Astrocyte of the hippocampus (primary cell): Measurements from ENCODE around the gene PRSS3.
"Not testable (repeated sequence)": the region's sequence is repeated elsewhere in the genome, so short reads cannot be mapped to it uniquely, and the experiment has no call there.

Experiments used
- DNase-seq: peaks from one replicate; pipeline ENCODE4 v3.0.0; 2011; ENCODE audit warnings: low read depth, low spot score

Gene PRSS3

DNA sequence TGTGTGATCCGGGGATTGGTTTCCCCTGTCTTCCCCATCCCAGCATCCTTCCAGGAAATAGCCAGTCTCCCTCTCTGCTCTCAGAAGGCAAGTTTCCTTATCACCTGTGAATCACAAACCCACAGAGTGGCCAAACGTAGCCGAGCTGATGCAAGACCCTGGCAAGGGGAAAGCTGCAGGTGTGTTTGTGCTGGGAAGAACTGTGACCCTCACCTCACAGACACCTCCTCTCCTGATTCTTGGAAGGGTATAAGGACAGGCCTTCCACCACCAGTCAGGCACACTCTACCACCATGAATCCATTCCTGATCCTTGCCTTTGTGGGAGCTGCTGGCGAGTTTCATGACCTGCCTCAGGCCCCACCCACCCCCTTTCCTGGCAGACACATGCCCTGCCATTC lies at the start of gene PRSS3:
Gene PRSS3 (plus strand): TSS at position 281 of the 400 bp plus-strand sequence. CDS start 13 bp downstream, at position 294.
- DNase-seq, result no peak

DNA sequence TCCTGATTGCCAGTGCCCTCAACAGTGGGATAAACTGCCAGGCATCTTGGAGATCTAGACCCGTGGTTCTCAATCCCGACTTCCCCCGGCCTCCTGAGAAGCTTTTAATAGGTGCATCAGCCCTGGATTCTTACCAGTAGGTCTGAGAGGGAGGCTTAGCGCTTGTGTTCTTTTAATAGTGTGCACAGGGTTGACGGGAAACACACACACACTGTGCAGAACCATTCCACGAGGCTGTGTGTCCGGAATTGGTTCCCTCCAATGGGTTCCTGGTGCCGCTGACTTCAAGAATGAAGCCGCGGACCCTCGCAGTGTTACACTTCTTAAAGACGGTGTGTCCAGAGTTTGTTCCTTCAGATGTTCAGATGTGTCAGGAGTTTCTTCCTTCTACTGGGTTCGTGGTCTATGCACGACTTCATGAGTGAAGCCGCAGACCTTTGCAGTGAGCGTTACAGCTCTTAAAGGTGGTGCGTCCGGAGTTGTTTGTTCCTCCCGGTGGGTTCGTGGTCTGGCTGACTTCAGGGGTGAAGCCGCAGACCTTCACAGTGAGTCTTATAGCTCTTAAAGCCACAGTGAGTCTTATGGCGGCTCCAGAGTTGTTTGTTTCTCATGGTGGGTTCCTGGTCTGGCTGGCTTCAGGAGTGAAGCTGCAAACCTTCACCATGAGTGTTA lies 46.6 kb upstream of the PRSS3 start:
- no peak for DNase-seq

DNA sequence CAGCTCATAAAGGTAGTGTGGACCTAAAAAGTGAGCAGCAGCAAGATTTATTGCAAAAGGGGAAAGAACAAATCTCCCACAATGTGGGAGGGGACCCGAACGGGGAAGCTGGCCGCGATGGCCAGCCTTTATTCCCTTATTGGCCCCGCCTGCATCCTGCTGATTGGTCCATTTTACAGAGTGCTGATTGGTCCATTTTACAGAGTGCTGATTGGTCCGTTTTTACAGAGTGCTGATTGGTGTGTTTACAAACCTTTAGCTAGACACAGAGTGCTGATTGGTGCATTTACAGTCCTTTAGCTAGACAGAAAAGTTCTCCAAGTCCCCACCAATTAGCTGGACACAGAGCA lies 46.1 kb upstream of the PRSS3 start:
- DNase-seq, result not testable (repeated sequence)

DNA sequence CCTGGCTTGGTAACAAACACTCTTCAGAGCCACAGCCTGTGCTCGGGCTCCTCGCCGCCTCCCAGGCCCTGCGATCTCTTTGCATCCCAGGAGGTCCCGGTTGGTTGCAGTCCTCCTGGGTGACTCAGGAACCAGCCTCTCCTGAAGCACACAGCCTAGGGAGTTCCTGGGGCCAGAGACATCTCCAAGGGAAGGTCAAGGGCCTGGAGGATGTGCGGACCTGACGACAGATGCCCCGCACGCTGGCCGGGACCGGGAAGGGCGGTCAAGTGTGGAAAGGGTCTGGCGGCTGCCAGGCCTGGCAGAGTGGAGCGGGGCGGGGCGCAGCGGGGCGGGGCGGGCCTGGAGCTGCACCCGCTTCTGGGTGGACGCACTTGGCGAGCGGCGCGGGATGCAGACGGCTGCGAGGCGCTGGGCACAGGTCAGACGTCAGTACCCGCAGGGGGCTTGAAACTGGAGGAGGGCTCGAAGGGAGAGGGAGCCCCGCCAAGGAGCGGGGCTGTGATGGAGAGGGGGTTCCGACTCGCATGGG lies 45.0 kb upstream of the PRSS3 start:
- peak; percentile 25 for DNase-seq

DNA sequence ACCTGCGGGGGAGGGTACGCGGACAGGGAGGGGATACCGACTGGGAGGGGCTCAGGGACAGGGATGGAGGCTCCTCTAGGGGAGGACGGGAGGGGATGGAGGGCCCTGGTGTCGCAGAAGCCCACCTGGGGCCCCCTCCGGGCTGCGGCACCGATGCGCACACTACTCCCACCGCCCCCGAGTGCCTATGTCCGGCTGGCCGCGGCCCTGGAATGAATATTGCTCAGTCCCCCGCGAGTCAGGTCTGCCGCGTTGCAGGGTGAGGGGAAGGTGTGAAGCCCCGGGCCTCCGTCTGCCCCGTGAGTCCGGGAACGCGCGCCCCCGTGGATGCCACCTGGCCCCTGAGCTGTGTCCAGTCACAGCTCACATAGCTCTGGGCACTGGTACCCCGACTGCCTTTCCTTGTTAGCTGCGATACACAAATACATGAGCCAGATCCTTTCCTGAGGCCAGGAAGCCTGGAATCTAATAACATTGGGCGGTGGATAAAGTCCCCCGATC lies 44.5 kb upstream of the PRSS3 start:
- peak; percentile 7 for DNase-seq

DNA sequence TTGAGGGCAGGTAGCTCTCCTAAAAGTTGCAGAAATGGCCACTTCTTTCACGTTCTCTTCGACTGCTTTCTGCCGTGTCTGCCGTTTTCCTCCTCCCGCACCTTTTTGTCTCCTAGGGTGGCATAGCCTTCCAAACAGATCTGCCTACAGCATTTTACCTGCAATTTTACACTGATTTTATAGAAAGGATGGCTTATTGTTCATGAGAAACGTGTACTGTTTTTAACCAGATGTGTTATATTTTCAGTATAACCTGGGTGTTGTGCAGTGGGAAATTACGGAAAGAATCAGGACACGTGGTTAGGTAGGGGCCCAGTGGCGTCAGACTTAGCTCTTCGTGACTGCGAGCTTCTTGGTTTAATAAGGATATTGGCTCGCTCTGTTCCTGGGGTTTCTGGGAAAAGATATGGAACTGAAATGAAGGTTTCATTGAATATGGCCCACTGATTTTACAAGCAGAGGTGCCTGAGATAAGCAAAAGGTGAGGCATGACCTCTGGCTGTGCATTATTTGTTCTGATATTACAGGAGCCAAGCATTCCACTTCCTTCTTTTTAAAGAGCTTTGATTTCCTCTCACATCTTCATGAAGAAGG lies 43.7 kb upstream of the PRSS3 start:
- no peak for DNase-seq

DNA sequence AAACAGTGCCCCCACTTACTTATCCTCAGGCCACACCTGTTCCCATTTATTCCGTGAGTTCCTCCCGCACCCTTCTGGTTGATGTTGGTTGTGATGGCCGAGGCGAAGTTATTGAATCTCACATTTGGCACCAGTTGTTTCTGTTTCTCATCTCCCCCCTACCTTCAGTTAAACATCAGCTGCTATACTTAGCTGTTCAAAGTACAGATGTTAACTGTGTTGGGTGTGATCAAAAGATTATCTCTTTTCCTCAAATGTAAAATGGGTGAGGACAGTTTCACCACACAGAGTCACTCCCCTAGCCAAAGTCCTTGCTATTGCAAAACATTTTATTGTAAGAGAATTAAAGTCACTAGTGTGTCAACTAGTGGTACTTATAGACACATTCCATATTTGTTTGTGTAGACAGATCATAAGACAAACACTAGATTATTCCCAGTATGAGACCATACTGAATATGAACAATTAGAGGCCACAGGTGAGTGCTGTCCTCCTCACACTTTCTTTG lies 43.2 kb upstream of the PRSS3 start:
- no peak for DNase-seq

DNA sequence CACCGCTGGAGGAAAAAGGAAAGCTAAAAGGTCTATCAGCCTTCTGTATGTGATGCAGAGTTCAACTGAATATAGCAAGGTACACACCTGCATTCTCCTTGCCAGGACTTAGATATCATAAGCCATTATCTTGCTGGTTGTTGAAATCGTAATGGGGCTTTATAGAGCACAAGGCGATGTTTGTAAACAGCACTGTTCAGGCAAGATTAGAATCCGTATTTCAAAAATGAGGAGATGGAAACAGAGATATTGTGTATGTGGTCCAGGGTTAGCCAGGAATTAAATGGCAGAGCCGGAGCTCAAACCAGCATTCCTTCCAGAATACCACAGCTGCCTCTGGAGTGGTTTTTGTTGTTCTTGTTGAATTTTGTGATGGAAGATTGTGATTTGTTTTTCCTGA lies 42.6 kb upstream of the PRSS3 start:
- not testable (repeated sequence) for DNase-seq

DNA sequence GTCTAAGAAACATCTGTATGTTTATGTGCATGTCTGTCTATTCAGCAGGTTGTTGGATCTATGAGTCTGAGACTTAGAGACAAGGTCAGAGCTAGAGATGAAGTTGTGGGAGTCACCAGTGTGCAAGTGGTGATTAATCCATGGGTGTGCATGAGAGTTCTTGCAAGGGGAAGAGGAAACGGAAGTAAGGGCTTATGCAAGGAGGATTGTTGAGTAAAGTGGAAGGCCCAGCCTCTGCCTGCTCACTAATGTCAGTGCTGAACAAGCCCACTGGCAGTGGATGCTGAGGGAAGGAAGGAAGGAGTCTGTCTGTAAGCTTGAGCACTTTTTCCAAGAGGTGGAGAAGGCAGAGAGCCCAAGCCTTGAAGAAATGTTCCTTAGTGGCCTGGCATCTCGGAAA lies 35.7 kb upstream of the PRSS3 start:
- DNase-seq, result not testable (repeated sequence)

DNA sequence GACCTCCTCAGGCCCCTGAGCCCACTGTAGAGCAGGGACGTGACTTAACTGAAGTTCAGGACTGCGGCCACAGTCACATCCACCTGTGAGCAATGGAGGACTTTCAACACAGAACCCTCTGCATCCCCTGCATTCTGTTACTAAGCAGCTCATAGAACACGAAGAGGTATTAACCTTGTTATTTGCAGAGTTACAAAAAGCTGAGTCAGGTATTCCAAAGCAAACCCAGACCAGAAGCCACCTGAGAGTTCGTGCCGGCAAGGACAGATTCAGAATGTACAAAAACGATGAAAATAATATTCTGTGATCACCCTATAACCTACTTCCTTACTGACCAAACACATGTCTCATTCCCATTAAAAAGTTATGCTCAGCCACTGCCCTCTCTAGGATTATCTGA lies 33.0 kb upstream of the PRSS3 start:
- DNase-seq, result no peak

DNA sequence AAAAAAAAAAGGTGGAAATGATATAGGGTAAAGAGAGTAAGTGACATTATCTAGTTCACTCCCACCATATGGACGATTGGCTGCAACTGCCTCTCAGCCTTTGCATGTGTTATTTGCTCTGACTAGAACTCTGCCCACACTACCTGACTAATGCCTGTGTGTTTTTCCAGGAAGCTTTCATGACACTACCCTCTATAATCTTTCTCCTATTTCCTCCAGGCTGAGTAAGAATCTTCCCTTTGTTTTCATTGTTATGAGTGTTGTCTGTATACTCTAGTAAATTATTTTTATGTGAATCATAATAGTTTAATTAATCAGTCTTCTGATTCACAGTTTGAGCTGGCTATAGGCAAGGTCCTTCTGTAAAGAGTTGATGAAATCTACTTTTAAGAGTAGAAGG lies 31.7 kb upstream of the PRSS3 start:
- DNase-seq, result not testable (repeated sequence)

DNA sequence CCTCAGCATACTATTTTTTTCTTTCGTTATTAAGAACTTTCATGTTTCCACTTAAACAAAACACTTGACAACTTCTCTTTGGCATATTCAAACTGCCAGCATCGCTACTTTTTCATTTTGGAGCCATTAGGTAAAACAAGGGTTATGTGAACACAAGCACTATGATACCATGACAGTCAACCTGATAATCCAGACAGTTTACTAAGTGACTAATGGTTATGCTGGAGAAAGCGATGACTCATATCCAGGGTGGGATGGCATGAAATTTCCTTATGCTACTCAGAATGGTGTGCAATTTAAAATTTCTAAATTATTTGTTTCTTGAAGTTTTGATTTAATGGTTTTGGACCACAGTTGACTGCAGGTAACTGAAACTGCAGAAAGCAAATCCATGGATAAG lies 29.9 kb upstream of the PRSS3 start:
- peak; percentile 16 for DNase-seq

DNA sequence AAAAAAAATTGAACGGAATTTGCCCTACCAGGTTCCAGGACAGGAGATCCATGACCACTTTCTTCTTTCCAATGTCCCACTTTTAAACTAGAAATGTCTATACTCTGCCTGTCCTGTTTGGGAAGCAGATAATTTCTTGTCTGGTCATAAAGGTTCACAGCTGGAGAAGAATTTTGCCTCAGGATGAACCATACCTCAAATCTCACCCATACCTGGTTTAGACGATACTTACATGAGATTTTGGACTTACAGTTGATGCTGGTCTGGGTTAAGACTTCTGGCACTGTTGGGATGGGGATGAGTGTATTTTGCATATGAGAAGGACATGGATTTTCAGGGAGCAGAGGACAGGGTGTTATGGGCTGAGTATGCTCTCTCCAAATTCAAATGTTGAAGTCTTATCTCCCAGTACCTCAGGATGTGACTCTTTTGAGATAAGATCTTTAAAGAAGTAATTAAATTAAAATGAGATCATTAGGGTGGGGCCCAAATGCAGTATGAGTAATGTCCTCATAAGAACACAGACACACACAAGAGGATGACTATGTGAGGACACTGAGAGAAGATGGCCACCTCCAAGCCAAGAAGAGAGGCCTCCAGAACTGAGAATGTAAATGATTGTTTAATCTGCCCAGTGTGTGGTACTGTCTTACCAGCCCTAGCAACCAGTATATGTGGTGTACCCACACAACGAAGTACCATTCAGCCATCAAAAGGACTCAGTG lies 25.0 kb upstream of the PRSS3 start:
- DNase-seq, result not testable (repeated sequence)

DNA sequence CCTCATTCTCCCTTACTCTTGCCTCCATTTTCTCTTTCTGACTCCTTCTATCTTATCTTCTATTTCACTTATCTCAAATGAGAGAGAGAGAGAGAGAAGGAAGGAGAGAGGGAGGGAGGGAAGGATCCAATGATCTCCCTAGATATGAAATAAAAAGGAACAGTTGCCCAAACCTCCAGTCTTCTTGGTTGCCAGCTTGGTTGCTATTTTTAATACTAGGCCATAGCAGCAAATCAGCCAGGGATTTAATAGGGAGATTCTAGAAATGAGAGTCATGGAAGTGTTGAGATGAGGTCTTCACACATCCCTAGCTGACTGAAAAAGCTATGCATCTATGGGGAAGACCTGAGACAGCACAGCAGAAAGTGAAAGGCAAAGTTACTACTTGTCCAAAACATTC lies 22.2 kb upstream of the PRSS3 start:
- not testable (repeated sequence) for DNase-seq

DNA sequence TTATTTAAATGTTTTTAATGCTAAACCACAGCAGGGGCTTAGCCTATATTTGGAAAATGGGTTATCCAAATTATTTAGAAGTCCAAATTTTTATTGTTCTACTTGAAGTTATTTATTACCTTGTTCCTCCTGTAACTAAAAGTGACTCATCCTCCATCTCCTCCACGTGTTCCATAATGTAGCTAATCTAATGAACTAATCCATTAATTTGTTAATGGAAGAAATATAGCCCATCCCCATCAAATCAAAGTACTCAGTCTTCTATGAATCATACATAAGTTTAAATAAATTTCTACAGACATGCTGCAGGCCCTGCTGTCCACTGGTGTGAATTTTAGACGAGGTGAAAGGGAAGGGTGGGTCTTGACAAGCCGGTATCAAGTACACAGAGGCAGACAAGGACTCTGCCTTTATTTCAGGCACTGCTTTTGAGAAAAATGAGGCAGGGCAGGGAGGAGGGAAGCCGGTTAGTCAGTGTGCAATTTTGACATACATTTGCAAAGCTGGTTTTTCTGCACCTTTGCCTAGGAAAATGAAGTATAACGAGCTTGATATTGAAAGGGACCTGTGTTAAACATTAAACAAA lies 21.2 kb upstream of the PRSS3 start:
- not testable (repeated sequence) for DNase-seq

DNA sequence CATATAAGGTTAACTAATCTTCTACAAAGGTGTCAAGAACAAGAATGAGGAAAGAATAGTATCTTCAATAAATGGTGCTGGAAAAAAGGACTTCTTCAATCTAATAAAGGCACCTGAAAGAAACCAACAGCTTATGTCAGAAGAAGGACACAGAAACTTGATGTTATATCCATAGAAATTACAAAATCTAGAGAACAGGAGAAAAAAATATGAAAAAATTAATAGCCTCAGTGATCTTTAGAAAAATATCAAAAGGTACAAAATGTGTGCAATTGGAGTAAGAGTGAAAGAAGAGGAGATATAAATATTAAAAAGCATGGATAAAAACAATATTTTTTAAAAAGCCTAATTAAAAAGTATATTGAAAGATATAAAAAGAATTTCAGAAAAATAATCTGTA lies 18.8 kb upstream of the PRSS3 start:
- no peak for DNase-seq

DNA sequence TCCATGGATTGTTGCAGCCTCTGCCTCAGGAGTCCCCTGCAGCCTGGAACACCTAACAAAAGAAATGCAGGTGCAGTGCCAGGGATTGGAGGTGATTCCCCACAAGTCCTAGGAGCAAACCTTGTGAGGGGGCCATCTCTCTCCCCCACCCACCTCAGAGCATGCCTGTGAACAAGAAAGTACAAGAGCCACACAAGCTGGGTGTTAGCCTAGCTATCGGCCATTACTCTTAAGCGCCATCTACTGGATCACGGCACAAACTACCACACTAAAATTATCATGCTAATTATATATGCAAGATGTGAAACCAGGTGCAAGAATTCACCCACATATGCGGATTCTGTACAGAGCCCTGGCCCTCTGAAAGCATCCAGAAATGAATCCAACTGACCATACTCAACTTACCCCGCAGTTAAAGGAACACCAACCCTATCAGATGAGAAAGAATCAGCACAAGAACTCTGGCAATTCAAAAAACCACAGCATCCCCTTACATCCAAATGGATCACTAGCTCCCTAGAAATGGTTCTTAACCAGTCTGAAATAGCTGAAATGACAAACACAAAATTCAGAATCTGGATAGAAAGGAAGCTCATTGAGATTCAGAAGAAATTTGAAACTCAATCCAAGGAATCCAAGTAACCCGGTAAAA lies 16.5 kb upstream of the PRSS3 start:
- peak; percentile 72 for DNase-seq

DNA sequence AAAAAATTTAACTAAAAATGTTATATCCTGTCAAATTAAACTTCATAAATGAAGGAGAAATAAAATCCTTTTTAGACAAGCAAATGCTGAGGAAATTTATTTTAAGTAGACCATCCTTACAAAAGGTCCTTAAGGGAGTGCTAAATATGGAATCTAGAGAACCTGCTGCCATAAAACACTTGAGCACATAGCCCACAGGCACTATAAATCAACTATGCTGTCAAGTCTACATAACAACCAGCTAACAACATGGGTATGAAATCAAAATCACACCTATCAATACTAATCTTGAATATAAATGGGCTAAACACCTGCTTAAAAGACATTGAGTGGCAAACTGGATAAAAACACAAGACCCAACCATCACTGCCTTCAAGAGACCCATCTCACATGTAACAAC lies 15.1 kb upstream of the PRSS3 start:
- DNase-seq, result no peak

DNA sequence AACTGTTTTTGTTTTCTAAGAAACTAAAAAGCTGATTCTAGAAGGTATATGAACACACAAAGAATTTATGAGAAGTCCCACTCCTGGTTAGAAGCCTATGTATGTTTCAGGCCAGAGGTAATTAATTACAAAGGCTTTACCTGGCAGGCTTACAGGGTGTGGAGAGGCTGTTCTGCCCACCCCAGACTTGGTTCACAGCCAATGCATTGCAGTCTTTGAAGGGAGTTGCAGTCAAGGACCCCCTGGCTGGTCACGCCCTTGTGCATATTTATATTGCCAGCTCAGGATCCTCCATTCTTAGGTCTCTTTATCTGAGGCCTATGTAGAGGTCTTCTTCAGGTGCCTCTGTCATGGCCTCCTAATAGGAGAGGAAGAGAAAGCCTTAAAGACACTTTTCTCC lies 13.6 kb upstream of the PRSS3 start:
- DNase-seq, result no peak

DNA sequence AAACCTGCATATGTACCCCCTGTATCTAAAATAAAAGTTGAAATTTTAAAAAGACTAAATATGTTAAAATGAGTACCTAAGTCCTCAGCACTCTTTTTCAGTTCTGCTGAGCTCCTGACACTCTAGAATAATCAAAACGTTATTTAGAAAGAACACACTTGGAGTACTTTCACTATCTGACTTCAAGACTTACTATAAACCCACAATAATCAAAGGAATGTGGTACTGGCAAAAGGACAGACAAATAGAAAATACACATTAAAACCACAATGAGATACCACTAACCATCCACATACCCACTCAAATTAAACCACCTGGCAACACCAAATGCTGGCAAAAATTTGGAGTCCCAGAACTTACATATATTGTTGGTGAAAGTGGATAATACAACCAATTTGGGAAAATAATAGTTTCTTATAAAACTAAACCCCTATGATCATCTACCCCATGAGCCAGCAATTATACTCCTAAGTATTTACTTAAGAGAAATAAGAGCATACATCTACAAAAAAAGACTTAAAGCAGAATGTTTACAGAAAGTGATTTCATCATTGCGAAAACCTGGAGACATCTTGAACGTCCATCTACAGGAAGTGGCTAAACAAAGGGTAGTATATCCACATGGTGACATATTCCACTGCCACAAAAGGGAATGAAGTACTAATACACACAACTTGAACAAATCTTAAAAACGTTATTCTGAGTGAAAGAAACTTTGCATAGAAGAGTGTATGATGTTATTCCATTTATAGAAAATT lies 12.8 kb upstream of the PRSS3 start:
- peak; percentile 75 for DNase-seq

DNA sequence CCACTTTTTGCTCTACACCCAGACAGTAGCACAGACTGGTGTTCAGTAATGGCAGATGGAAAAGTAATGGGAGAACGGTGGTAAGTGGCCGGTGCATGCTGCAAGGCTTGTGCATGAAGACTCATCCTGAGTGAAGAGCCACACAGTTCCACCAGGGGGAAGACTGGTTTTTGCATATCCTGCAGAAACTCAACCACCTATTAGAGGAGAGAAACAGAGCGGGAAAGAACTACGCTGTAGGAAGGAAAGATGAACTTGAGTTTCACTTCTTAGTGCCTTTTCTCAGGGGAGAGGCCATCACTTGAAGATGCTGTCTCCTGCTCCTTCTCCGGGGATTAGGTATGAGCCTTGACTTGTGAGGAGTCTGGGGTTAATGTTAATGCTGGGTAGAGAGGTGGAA lies 9.4 kb upstream of the PRSS3 start:
- peak; percentile 28 for DNase-seq
